ENCODE data around the gene CYP11A1. TPM values are rescaled to one million over a fixed set of nuclear protein-coding genes. Genes with fewer than 3 reads are reported as not detected.

CYP11A1 gene
- total and polyA plus RNA-seq, 10 of the 15 experiments (the other 5 are each of a cell fraction or from before 2014, with no cell fraction given) = 0.11 to 1.2 (median 0.23) TPM; not detected in 5

DNA sequence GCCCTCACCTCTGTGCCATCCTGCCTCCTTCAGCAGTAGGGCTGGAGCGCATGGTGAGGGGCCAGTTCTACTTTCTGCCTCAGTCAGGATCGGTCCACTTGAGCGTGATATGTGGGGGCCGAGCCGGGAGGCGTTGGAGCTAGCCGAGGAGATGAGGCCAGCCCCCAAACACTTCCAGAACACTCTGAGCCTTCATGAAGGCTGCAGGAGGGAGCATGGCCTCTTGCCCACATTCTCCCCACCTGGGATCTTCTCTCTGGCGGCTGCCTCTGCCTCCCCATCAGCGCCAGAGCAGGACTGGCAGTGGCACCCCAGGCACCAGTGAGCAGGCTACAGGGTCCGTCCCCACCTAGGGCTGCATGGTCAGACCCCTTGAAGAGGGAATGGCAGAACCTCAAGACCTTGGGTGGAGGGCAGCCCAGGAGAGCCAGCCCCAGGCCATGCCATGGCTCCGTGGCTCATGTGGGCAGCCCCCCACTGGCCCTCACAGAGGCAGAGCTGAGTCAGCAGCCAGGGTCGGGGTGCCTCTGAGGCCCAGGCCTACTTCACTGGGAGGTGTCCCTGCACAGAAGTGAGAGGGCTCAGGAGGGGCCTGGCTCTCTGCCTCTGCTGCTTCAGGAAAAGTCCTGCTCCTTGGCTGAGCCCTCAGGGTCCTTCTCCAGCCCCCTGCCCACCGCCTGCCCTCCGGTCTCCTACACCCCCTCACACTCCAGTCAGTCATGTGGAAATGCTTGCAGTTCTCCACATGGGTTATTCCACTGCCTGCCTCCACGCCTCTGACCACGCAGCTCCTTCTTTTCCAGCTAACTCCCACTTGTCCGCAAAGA is 28.1 kb upstream of the CYP11A1 start:
- Histone ChIP-seq H3K27ac (ENCODE audit: control insufficient read depth, insufficient read depth) (peak overlapping the region; percentile 100), H3K4me1 (ENCODE audit: control insufficient read depth, insufficient read depth, low read length) (peaks cover 97% of the 10 kb centered on the region), H3K27me3 (replicated peaks in 1 of 2; ENCODE audit: control insufficient read depth in 2 of 2, insufficient read depth in 2 of 2, low read length in 1 of 2) (no peaks in the 10 kb centered on the region), H3K4me3 (peak overlapping the region; percentile 25; the same call in 1 of the 2 replicates), H3K4me2 (ENCODE audit: control insufficient read depth, insufficient read depth) (peak overlapping the region; percentile 96), H3K36me3 (ENCODE audit: control insufficient read depth in 2 of 2, insufficient read depth in 2 of 2, low read length in 1 of 2) (no peaks in the 10 kb centered on the region), H2AFZ (ENCODE audit: control insufficient read depth, low read depth, low read length) (no peak overlapping the region), H3K9me3 (replicated peaks; ENCODE audit: control insufficient read depth, insufficient read depth, low read length) (no peaks in the 10 kb centered on the region), H3K9ac (ENCODE audit: control insufficient read depth, insufficient read depth, low read length) (peak overlapping the region; percentile 76), H3K79me2 (ENCODE audit: control insufficient read depth, insufficient read depth, low read length) (peaks cover 60% of the 10 kb centered on the region), H4K20me1 (ENCODE audit: control insufficient read depth, insufficient read depth) (no peaks in the 10 kb centered on the region)
- CTCF ChIA-PET = interaction anchor here (0.6 to 15.7 kb wide), 6 partner anchors 12 to 97 kb away, joined by 3 to 226 read pairs (median 7); no protein-coding TSS in a partner anchor
- RAD21 ChIA-PET (ENCODE audit: unreplicated experiment) = interaction anchor here (0.9 to 20.3 kb wide), 5 partner anchors 8 to 393 kb away, joined by 4 to 496 read pairs (median 31); partner anchors contain the start of gene SEMA7A
- POLR2A ChIA-PET = interaction anchor here (0.6 to 6.2 kb wide), 9 partner anchors 8 to 145 kb away, joined by 3 to 171 read pairs (median 6); partner anchors contain the start of gene SEMA7A
- no peak for ATAC-seq
- SMC1A ChIA-PET (ENCODE audit: uncharacterized antibody, unreplicated experiment) = interaction anchor here (0.7 to 12.5 kb wide), 5 partner anchors 9 to 66 kb away, joined by 3 to 336 read pairs (median 48); partner anchors contain the start of gene UBL7
- BruUV-seq (replicated peaks) = TSS peak; percentile 34
- in situ Hi-C loops (cut with MboI) = loop anchor here (5.0 kb wide), 1 partner anchor 387 kb away; the partner anchor contains the start of gene CSK
- no peak for DNase-seq (ENCODE audit: low read depth, low spot score)
- TF ChIP-seq PAX5 (IDR thresholded peaks at IDR 0.05; ENCODE audit: borderline replicate concordance, low read depth, low read length) (peak; percentile 14; the same call in 1 of the 2 replicates), POLR2AphosphoS5 (IDR thresholded peaks at IDR 0.05; ENCODE audit: low read length) (peak; percentile 5; the same call in 1 of the 2 replicates), LARP7 (IDR thresholded peaks at IDR 0.05) (0 out of 2 replicates have a peak, but pooled peaks have one; percentile 20), NBN (IDR thresholded peaks at IDR 0.05) (no peak), NR2F1 (conservative IDR thresholded peaks at IDR 0.05) (no peak)
- no peak for FAIRE-seq
- WGBS (ENCODE audit: insufficient coverage, insufficient replicate concordance, low lambda C conversion rate, missing lambda C conversion rate) = 55% methylated on average over 17 of the region's 17 CpGs
- intact Hi-C loops (cut with micrococcal nuclease; ENCODE audit: unreplicated experiment) = loop anchor here (1.0 to 10.0 kb wide), 4 partner anchors 9 to 739 kb away; no protein-coding TSS in a partner anchor
